Adrenal gland (tissue), 12 donors: ENCODE data around the gene STRA6. TPM values are rescaled to one million over a fixed set of nuclear protein-coding genes. Genes with fewer than 3 reads are reported as not detected.

Experiments used
- DNase-seq, 7 donors: peaks; one replicate each; pipeline ENCODE4 v3.0.0-alpha.2; 2019 to 2020
- H3K27ac ChIP-seq, 5 donors: fragments of 200-600 bp; sonication (generic) in 4 of 5; 1 replicate in 3 of 5; 2 replicates in 2 of 5; pipeline versions ENCODE4 v1.5.1 to v1.8.0; 2016 to 2020; ENCODE audit warnings: mild to moderate bottlenecking in 1 of 5
- H3K27me3 ChIP-seq: fragments of 200-600 bp; 2 replicates; pipeline ENCODE4 v1.8.0; 2021
- H3K36me3 ChIP-seq, 2 donors: fragments of 200-600 bp; replicated peaks in 1 of 2; 1 replicate in 1 of 2; 2 replicates in 1 of 2; pipeline versions ENCODE4 v1.5.1 to v1.8.0; 2018 to 2022
- H3K4me1 ChIP-seq, 2 donors: fragments of 200-600 bp; replicated peaks in 1 of 2; 1 replicate in 1 of 2; 2 replicates in 1 of 2; pipeline versions ENCODE4 v1.5.1 to v1.8.0; 2018 to 2021
- H3K4me3 ChIP-seq, 4 donors: fragments of 200-600 bp; sonication (generic) in 3 of 4; one replicate each; pipeline ENCODE4 v1.5.1; 2016 to 2018
- H3K9me3 ChIP-seq, 3 donors: fragments of 200-600 bp; sonication (generic) in 1 of 3; replicated peaks in 1 of 3; 1 replicate in 2 of 3; 2 replicates in 1 of 3; pipeline versions ENCODE4 v1.5.1 to v1.8.0; 2016 to 2021
- POLR2A ChIP-seq, 2 donors: fragments of 450-650 bp; IDR thresholded peaks; one replicate each; pipeline ENCODE4 v1.6.1; 2017; ENCODE audit warnings: antibody characterized with exemption in 2 of 2, mild to moderate bottlenecking in 2 of 2, moderate library complexity in 1 of 2
- WGBS, 4 donors: extraction: QIAGEN DNeasy Blood & Tissue Kit in 2 of 4; methylation state at CpG; one replicate each; pipeline versions ENCODE4 v1.1.5 to v1.1.7; 2013 to 2017; 5-methylcytosine and 5-hydroxymethylcytosine counted together
- intact Hi-C, 2 donors: fragments of 100-400 bp; cut with DNase I; formaldehyde crosslinking; loops; one replicate each; pipeline versions ENCODE4 v1.14.1 to v1.15.0; 2022 to 2023
- polyA plus RNA-seq, 3 donors: library from polyadenylated mRNA; stranded (reverse); fragments of 200-250 nt in 2 of 3; fragments of 350-450 nt in 1 of 3; fragmentation: Illumina TruSeq in 1 of 3; extraction: RNeasy Lipid Tissue Mini Kit (QIAGEN cat#74804) in 1 of 3; gene quantifications; one replicate each; pipeline ENCODE4 v1.2.3, GENCODE V29; 2013 to 2014
- total RNA-seq, 9 donors: library from RNA; depleted of rRNA in 4 of 9; stranded (reverse); fragments of >200 nt in 4 of 9; fragments of 120-200 nt in 1 of 9; fragmentation: NEBNext Ultra II Directional in 1 of 9; extraction: Animal tissue kit (Norgen Biotek cat#: 25700) in 1 of 9; gene quantifications; one replicate each; pipeline versions ENCODE4 v1.1.0 to v1.2.4, GENCODE V29; 2013 to 2023
- TF ChIP-seq, protein P1 (sequence below), 6 experiments: fragments of 450-650 bp in 4 of 6; fragments of 200-600 bp in 2 of 6; sonication (generic) in 1 of 6; IDR thresholded peaks; 1 replicate in 5 of 6; 2 replicates in 1 of 6; pipeline versions ENCODE4 v1.5.1 to v1.8.0; 2016 to 2021; ENCODE audit warnings: antibody characterized with exemption in 6 of 6, mild to moderate bottlenecking in 2 of 6, moderate library complexity in 1 of 6
- donor health status: healthy with polysubstance abuse.
- donor health status: Bipolar disorder and iron deficiency.
- donor health status: DM: yes; HTN: yes; CAD: no.
- donor health status: DM: no; HTN: no; CAD: no.
- donor health status: DM: no; HTN: no; CAD: no.
- donor health status: DM: yes; HTN: yes; CAD: no.

The STRA6 gene
- total and polyA plus RNA-seq, 12 donors: 0.22 to 12.6 (median 3.1) TPM; not detected in 2

- no peaks in the 10 kb centered on the region for H3K9me3 ChIP-seq
- no peaks in the 10 kb centered on the region for H3K4me1 ChIP-seq
- DNase-seq: no peak
- WGBS, 4 donors: 77 to 84% (median 83%) methylated on average over 2 to 3 of the region's 3 CpGs
- no peaks in the 10 kb centered on the region for H3K36me3 ChIP-seq
- TF ChIP-seq POLR2A (IDR thresholded peaks at IDR 0.05): no peak
- TF ChIP-seq, protein P1, sequence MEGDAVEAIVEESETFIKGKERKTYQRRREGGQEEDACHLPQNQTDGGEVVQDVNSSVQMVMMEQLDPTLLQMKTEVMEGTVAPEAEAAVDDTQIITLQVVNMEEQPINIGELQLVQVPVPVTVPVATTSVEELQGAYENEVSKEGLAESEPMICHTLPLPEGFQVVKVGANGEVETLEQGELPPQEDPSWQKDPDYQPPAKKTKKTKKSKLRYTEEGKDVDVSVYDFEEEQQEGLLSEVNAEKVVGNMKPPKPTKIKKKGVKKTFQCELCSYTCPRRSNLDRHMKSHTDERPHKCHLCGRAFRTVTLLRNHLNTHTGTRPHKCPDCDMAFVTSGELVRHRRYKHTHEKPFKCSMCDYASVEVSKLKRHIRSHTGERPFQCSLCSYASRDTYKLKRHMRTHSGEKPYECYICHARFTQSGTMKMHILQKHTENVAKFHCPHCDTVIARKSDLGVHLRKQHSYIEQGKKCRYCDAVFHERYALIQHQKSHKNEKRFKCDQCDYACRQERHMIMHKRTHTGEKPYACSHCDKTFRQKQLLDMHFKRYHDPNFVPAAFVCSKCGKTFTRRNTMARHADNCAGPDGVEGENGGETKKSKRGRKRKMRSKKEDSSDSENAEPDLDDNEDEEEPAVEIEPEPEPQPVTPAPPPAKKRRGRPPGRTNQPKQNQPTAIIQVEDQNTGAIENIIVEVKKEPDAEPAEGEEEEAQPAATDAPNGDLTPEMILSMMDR (IDR thresholded peaks at IDR 0.05): no peak
- H3K27me3 ChIP-seq: no peaks in the 10 kb centered on the region
- intact Hi-C loops: no loop called here
- H3K4me3 ChIP-seq: no peak overlapping the region
- H3K27ac ChIP-seq: no peak overlapping the region
These were observed 14.4 kb upstream of the STRA6 start for GRCh38 chr15:74216949-74217348.

GRCh38 chr15:74215958-74216357 is 13.4 kb upstream of the STRA6 start:
- 86 to 92% (median 89%) methylated on average over 8 of the region's 8 CpGs for WGBS, 4 donors
- Histone ChIP-seq H3K36me3 (no peaks in the 10 kb centered on the region), H3K9me3 (no peaks in the 10 kb centered on the region), H3K27ac (no peak overlapping the region), H3K27me3 (no peaks in the 10 kb centered on the region), H3K4me1 (no peaks in the 10 kb centered on the region), H3K4me3 (no peak overlapping the region)
- no peak for DNase-seq
- TF ChIP-seq, protein P1 (IDR thresholded peaks at IDR 0.05): no peak
- no peak for TF ChIP-seq POLR2A (IDR thresholded peaks at IDR 0.05)
- intact Hi-C loops: no loop called here

DNA sequence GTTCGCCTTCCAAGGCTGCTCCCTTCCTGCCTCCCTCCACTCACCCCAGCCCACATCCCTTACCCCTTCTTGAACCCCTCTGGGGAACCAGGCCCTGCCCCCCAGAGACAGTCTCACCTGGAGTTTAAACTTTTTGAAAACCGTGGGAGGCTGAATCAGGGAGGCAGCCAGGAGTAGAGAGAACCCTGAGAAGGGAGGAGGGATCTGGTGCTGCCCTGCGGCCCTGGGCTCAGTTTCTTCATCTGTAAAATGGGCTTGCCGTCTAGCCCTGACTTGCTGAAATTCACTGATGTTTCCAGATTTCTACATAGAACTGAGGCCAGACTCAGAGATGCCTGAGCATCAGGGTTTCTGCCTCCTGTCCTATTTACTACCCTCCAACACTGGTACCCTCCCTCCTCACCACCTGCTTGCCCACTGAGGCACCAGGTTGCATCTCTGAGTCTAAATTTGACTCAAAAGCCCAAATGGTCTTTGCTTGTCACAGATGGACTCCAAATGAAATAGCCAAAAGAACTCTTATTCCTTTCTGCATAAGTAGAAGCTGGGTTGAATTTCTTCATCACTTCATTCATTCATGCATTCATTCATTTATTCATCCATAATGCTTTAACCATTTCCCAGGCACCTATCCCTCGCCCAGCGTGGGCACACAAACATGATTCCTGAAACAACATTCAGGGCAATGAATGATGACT is 11.9 kb upstream of the STRA6 start:
- Histone ChIP-seq H3K27me3 (no peaks in the 10 kb centered on the region), H3K27ac (no peak overlapping the region), H3K4me1 (no peaks in the 10 kb centered on the region), H3K9me3 (no peaks in the 10 kb centered on the region), H3K4me3 (no peak overlapping the region), H3K36me3 (no peaks in the 10 kb centered on the region)
- intact Hi-C loops: no loop called here
- 74 to 82% (median 78%) methylated on average over 6 of the region's 6 CpGs for WGBS, 4 donors
- TF ChIP-seq POLR2A (IDR thresholded peaks at IDR 0.05): no peak
- TF ChIP-seq, protein P1 (IDR thresholded peaks at IDR 0.05): no peak
- no peak for DNase-seq

- intact Hi-C loops: no loop called here
- WGBS, 4 donors: 64 to 87% (median 71%) methylated on average over 7 of the region's 7 CpGs
- H3K36me3 ChIP-seq: no peaks in the 10 kb centered on the region
- TF ChIP-seq, protein P1 (IDR thresholded peaks at IDR 0.05): no peak
- no peak for TF ChIP-seq POLR2A (IDR thresholded peaks at IDR 0.05)
- H3K27me3 ChIP-seq: no peaks in the 10 kb centered on the region
- no peak overlapping the region for H3K4me3 ChIP-seq
- H3K9me3 ChIP-seq: no peaks in the 10 kb centered on the region
- no peak overlapping the region for H3K27ac ChIP-seq
- no peaks in the 10 kb centered on the region for H3K4me1 ChIP-seq
- no peak for DNase-seq
These were observed 11.3 kb upstream of the STRA6 start for GRCh38 chr15:74213858-74214284.
